ENCODE measurements around the gene BACE2. TPM values are rescaled to one million over a fixed set of nuclear protein-coding genes. Genes with fewer than 3 reads are reported as not detected.

The BACE2 gene
- total and polyA plus RNA-seq, 12 donors, result 4.5 to 36.5 (median 15.1) TPM

GRCh38 chr21:41169258-41169576 is 1.3 kb downstream of the BACE2 start:
- H3K4me1 ChIP-seq, result peaks cover 0 to 50% (median 31%) of the 10 kb centered on the region in 9 donors
- H3K27me3 ChIP-seq, result peaks cover 0 to 40% (median 0%) of the 10 kb centered on the region in 7 donors
- peak overlapping the region; percentile 69 to 90 (median 87) for H3K4me3 ChIP-seq
- H3K9me3 ChIP-seq, result no peaks in the 10 kb centered on the region
- intact Hi-C loops (cut with DNase I), result loop anchor here in 1 of 10 donors (10.0 kb wide), 1 partner anchor 256 kb away; the partner anchor contains the start of gene MX1
- WGBS, 2 donors, result 0 to 3% methylated on average over 3 of the region's 3 CpGs
- no peak for ATAC-seq
- TF ChIP-seq CTCF (IDR thresholded peaks at IDR 0.05), result no peak
- H3K27ac ChIP-seq, result peak overlapping the region in 7 of 10 donors; percentile 51 to 94 (median 88)
- no peak for DNase-seq
- H3K36me3 ChIP-seq, result peaks cover 0 to 9% (median 0%) of the 10 kb centered on the region in 9 donors

- H3K27me3 ChIP-seq, result peaks cover 0 to 40% (median 0%) of the 10 kb centered on the region in 7 donors
- 64 to 70% methylated on average over 6 of the region's 6 CpGs for WGBS, 2 donors
- H3K36me3 ChIP-seq, result peaks cover 0 to 9% (median 0%) of the 10 kb centered on the region in 9 donors
- H3K27ac ChIP-seq, result peak overlapping the region in 1 of 10 donors; percentile 53
- TF ChIP-seq CTCF (IDR thresholded peaks at IDR 0.05), result no peak
- intact Hi-C loops (cut with DNase I), result loop anchor here in 2 of 10 donors (10.0 kb wide), 2 partner anchors 65 to 255 kb away; partner anchors contain the start of gene MX1 (in 1 of the 2)
- no peaks in the 10 kb centered on the region for H3K9me3 ChIP-seq
- ATAC-seq (no peak), DNase-seq (no peak)
- peaks cover 0 to 50% (median 31%) of the 10 kb centered on the region in 9 donors for H3K4me1 ChIP-seq
- peak overlapping the region in 5 of 10 donors; percentile 72 to 88 (median 81) for H3K4me3 ChIP-seq
These were observed 1.7 kb downstream of the BACE2 start for GRCh38 chr21:41169701-41170100.

- peak overlapping the region in 3 of 10 donors; percentile 43 to 68 (median 53) for H3K27ac ChIP-seq
- H3K4me1 ChIP-seq, result peaks cover 0 to 50% (median 31%) of the 10 kb centered on the region in 9 donors
- peak; percentile 31 to 32 for DNase-seq
These were observed 2.5 kb downstream of the BACE2 start for GRCh38 chr21:41170442-41170841.

More at GRCh38 chr21:41170442-41170841, 2.5 kb downstream of the BACE2 start:
- peak overlapping the region in 1 of 10 donors; percentile 72 for H3K4me3 ChIP-seq
- peak in 2 of 8 donors; percentile 34 to 41 for ATAC-seq
- peaks cover 0 to 40% (median 0%) of the 10 kb centered on the region in 7 donors for H3K27me3 ChIP-seq
- WGBS, 2 donors, result 35 to 36% methylated on average over 2 of the region's 2 CpGs
- peak; percentile 14 to 75 (median 55) for TF ChIP-seq CTCF (IDR thresholded peaks at IDR 0.05)
- H3K36me3 ChIP-seq, result peaks cover 0 to 9% (median 0%) of the 10 kb centered on the region in 9 donors
- no peaks in the 10 kb centered on the region for H3K9me3 ChIP-seq
- intact Hi-C loops (cut with DNase I), result loop anchor here in 1 of 10 donors (10.0 kb wide), 1 partner anchor 64 kb away; no protein-coding TSS in a partner anchor

All from heart right ventricle (tissue), 16 donors.